ENCODE measurements around the gene SUN3.
A peak's percentile ranks its signal among the peaks of the same experiment; 100 is the strongest.
"Not testable (repeated sequence)": the region's sequence is repeated elsewhere in the genome, so short reads cannot be mapped to it uniquely, and the experiment has no call there.

SUN3 gene

DNA sequence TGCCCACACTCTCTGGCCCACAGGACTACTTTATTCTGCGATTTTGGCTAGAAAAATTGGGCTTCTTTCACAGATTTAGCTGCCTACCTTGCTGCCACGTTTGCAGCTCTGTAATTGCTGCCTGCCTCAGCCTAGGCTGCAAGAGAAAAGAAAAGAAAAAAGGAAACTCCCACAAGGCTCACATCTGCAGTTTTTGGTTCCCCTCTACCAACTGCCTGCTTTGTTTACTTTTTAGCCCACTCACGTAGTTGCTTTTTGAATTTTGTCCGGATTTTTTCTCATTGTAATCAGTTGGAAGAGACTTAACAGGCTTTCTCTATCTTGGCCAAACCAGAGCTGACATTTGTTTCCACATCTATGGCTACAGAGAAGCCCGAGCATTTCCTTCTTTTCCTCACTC lies 24.3 kb downstream of the SUN3 start:
- no peak overlapping the region for H3K4me3 ChIP-seq (ENCODE audit: control insufficient read depth, low read depth, low read length)
- DNase-seq (ENCODE audit: low read depth): no peak
- TF ChIP-seq, protein P1, sequence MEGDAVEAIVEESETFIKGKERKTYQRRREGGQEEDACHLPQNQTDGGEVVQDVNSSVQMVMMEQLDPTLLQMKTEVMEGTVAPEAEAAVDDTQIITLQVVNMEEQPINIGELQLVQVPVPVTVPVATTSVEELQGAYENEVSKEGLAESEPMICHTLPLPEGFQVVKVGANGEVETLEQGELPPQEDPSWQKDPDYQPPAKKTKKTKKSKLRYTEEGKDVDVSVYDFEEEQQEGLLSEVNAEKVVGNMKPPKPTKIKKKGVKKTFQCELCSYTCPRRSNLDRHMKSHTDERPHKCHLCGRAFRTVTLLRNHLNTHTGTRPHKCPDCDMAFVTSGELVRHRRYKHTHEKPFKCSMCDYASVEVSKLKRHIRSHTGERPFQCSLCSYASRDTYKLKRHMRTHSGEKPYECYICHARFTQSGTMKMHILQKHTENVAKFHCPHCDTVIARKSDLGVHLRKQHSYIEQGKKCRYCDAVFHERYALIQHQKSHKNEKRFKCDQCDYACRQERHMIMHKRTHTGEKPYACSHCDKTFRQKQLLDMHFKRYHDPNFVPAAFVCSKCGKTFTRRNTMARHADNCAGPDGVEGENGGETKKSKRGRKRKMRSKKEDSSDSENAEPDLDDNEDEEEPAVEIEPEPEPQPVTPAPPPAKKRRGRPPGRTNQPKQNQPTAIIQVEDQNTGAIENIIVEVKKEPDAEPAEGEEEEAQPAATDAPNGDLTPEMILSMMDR (IDR thresholded peaks at IDR 0.05; ENCODE audit: control insufficient read depth, insufficient read depth, low read depth, low read length, missing control alignments): no peak

DNA sequence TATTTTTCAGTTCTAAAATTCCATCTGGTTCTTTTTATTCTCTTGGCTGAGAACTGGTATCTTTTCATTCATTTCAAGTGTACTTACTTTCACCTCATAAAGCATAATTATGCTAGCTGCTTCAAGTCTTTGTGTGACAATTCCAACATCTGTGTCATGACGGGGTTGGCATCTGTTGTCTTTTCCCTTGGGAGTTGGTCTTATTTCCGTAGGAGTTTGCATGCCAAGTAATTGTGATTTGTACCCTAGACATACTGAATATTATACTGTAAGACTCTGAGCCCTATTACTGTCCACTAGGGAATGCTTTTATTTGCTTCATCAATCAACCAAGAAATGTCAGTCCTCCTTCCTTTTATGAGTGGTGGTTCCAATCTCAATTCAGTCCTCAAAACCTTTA lies 24.9 kb downstream of the SUN3 start:
- H3K4me3 ChIP-seq (ENCODE audit: control insufficient read depth, low read depth, low read length): no peak overlapping the region
- no peak for DNase-seq (ENCODE audit: low read depth)
- TF ChIP-seq, protein P1 (IDR thresholded peaks at IDR 0.05; ENCODE audit: control insufficient read depth, insufficient read depth, low read depth, low read length, missing control alignments): no peak

DNA sequence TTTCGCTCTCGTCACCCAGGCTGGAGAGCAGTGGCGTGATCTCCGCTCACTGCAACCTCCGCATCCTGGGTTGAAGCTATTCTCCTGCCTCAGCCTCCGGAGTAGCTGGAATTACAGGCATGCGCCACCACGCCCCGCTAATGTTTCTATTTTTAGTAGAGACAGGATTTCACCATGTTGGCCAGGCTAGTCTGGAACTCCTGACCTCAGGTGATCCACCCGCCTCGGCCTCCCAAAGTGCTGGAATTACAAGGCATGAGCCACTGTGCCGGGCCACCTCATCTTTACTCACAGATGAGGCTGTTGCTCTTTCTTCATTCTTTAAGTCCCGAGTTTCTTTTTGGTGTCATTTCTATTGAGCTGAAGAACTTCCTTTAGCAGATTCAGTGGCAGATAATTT lies 28.7 kb downstream of the SUN3 start:
- not testable (repeated sequence) for H3K4me3 ChIP-seq (ENCODE audit: control insufficient read depth, low read depth, low read length); DNase-seq (ENCODE audit: low read depth)

GRCh38 chr7:47999413-47999812 lies 29.5 kb downstream of the SUN3 start:
- H3K4me3 ChIP-seq (ENCODE audit: control insufficient read depth, low read depth, low read length): no peak overlapping the region
- TF ChIP-seq, protein P1 (IDR thresholded peaks at IDR 0.05; ENCODE audit: control insufficient read depth, insufficient read depth, low read depth, low read length, missing control alignments): no peak

GRCh38 chr7:47992446-47992845 lies 36.5 kb downstream of the SUN3 start:
- TF ChIP-seq, protein P1 (IDR thresholded peaks at IDR 0.05; ENCODE audit: control insufficient read depth, insufficient read depth, low read depth, low read length, missing control alignments): no peak
- no peak for DNase-seq (ENCODE audit: low read depth)
- no peak overlapping the region for H3K4me3 ChIP-seq (ENCODE audit: control insufficient read depth, low read depth, low read length)

More at GRCh38 chr7:47999413-47999812, 29.5 kb downstream of the SUN3 start:
- DNase-seq (ENCODE audit: low read depth): no peak

- DNase-seq (ENCODE audit: low read depth): no peak
- TF ChIP-seq, protein P1 (IDR thresholded peaks at IDR 0.05; ENCODE audit: control insufficient read depth, insufficient read depth, low read depth, low read length, missing control alignments): peak; percentile 81
- H3K4me3 ChIP-seq (ENCODE audit: control insufficient read depth, low read depth, low read length): peak overlapping the region; percentile 55
Measured at GRCh38 chr7:47991741-47992311, 37.1 kb downstream of the SUN3 start.

GRCh38 chr7:47991270-47991669 lies 37.6 kb downstream of the SUN3 start:
- DNase-seq (ENCODE audit: low read depth): no peak
- TF ChIP-seq, protein P1 (IDR thresholded peaks at IDR 0.05; ENCODE audit: control insufficient read depth, insufficient read depth, low read depth, low read length, missing control alignments): no peak
- no peak overlapping the region for H3K4me3 ChIP-seq (ENCODE audit: control insufficient read depth, low read depth, low read length)

Measured in AG09309 (cell line).